Stimulated activated CD4-positive, alpha-beta T cell treated with anti-CD3 and anti-CD28 coated beads, Interleukin-15, amount 100 ng/mL, for 48 hours (primary cell): ENCODE results near the gene MRGPRD.

Experiments used
- DNase-seq, 2 donors: peaks; one replicate each; pipeline ENCODE4 v3.0.0-alpha.2; 2020; ENCODE audit warnings: low read depth in 2 of 2

The MRGPRD gene

GRCh38 chr11:68931911-68932310 lies 48.9 kb downstream of the MRGPRD start:
- DNase-seq = no peak

GRCh38 chr11:68930991-68931855 lies 49.6 kb downstream of the MRGPRD start:
- no peak for DNase-seq
